ENCODE data around the gene NANS.
"Not testable (repeated sequence)": the region's sequence is repeated elsewhere in the genome, so short reads cannot be mapped to it uniquely, and the experiment has no call there.

Gene NANS, protein sequence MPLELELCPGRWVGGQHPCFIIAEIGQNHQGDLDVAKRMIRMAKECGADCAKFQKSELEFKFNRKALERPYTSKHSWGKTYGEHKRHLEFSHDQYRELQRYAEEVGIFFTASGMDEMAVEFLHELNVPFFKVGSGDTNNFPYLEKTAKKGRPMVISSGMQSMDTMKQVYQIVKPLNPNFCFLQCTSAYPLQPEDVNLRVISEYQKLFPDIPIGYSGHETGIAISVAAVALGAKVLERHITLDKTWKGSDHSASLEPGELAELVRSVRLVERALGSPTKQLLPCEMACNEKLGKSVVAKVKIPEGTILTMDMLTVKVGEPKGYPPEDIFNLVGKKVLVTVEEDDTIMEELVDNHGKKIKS
- total RNA-seq: 19.6 to 50.8 (median 38.3) reads per million in 9 experiments

DNA sequence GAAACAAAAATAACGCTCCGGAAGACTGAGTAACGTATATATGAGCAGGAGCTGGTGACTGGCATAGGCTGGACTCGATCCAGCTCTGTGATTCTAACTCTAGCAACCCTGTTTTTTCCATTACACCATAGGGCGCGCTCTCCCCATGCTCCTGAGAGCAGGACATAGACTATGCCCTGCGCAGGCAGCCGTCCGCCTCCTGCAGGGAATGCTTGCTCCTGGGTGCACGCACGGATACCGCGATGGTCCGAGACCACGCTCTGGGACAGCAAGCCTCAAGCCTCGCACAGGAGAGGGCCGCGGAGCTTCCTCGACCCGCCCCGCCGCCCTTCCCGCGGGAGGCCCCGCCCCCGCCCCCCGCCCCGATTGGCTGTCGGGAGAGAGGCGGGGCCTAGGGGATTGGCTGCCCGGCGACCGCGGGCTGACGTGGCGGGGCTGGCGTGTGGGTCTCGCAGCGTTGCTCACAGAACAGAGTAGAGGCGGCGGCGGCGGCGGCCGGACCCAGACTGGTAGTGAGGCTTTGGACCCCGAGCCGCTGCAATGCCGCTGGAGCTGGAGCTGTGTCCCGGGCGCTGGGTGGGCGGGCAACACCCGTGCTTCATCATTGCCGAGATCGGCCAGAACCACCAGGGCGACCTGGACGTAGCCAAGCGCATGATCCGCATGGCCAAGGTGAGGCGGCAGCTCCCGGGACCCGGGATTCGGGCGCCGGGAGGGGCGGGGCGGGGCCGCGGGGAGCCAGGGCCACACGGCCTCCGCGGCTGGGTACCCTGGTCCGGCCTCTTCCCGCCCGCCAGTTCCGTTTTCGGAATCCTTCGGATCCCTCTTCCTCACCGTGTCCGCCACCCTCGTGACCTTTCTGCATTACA, at the start of gene NANS:
Gene NANS (plus strand): TSS at position 464 of the 869 bp plus-strand sequence. CDS start 77 bp downstream, at position 541.
- no peaks in the 10 kb centered on the region for H3K27me3 Mint-ChIP-seq
- ATAC-seq (replicated peaks): peak; percentile 93
- H3K36me3 Mint-ChIP-seq (ENCODE audit: insufficient read depth): peaks cover 23% of the 10 kb centered on the region
- H3K9me3 Mint-ChIP-seq: no peaks in the 10 kb centered on the region
- peak within 1 kb of the TSS; percentile 89 to 93 for H3K27ac Mint-ChIP-seq
- peaks cover 10 to 11% of the 10 kb centered on the region in 2 donors for H3K4me1 Mint-ChIP-seq (ENCODE audit: low read depth in 2 of 2)
- H3K4me3 Mint-ChIP-seq: peak within 1 kb of the TSS; percentile 91 to 95
- peak; percentile 85 to 88 (median 87) for DNase-seq

DNA sequence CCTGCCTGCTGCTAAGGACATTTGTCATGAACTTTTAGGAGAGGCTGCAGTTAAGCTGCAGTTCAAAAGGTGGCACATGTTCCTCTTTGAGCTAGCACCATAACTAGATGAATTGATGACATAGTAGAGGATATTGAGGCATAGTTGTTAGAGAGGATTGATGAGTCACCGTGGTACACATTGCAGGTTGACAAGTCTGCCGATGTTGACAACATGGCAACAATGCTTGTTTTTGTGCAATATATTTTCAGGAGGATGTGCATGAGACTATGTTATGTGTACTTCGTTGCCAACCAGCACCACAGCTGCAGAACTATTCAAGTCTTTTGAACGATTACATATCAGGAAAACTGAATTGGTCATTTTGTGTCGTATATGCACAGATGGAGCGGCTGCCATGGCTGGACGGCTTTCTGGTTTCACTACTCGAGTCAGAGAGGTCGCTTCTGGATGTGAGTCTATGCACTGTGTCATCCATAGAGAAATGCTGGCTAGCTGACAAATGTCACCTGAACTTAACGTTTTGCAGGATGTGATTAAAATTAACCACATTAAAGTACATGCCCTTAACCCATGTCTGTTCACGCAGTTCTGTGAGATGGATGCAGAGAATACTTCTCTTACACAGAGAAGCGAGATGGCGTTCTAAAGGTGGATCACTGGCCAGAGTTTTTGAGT, 49.1 kb upstream of the NANS start:
- no peak overlapping the region for H3K4me3 Mint-ChIP-seq
- peak; percentile 27 for ATAC-seq (replicated peaks)
- peaks cover 7 to 14% of the 10 kb centered on the region in 2 donors for H3K4me1 Mint-ChIP-seq (ENCODE audit: low read depth in 2 of 2)
- H3K27ac Mint-ChIP-seq: peak overlapping the region in 1 of 2 donors; percentile 20
- no peak for DNase-seq
- H3K27me3 Mint-ChIP-seq: no peaks in the 10 kb centered on the region
- H3K36me3 Mint-ChIP-seq (ENCODE audit: insufficient read depth): peaks cover 76% of the 10 kb centered on the region
- H3K9me3 Mint-ChIP-seq: no peaks in the 10 kb centered on the region

DNA sequence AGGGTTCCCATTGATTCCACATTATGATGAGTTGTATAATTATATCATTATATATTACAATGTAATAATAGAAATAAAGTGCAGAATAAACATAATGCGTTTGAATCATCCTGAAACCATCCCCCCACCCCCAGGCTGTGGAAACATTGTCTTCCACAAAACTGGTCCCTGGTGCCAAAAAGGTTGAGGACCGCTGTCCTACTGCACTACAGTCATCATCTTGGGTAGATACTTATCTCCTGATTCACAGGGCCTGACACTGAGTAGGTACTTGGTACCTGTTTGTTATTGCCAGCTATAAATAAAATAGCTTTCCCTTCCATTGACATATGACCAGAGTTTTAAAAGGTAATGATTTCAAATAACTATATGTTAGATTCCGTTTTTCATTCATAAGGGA, 47.8 kb upstream of the NANS start:
- no peaks in the 10 kb centered on the region for H3K9me3 Mint-ChIP-seq
- no peak overlapping the region for H3K4me3 Mint-ChIP-seq
- H3K27ac Mint-ChIP-seq: no peak overlapping the region
- ATAC-seq (replicated peaks): no peak
- H3K27me3 Mint-ChIP-seq: no peaks in the 10 kb centered on the region
- peaks cover 7 to 13% of the 10 kb centered on the region in 2 donors for H3K4me1 Mint-ChIP-seq (ENCODE audit: low read depth in 2 of 2)
- DNase-seq: no peak
- H3K36me3 Mint-ChIP-seq (ENCODE audit: insufficient read depth): peaks cover 90% of the 10 kb centered on the region

DNA sequence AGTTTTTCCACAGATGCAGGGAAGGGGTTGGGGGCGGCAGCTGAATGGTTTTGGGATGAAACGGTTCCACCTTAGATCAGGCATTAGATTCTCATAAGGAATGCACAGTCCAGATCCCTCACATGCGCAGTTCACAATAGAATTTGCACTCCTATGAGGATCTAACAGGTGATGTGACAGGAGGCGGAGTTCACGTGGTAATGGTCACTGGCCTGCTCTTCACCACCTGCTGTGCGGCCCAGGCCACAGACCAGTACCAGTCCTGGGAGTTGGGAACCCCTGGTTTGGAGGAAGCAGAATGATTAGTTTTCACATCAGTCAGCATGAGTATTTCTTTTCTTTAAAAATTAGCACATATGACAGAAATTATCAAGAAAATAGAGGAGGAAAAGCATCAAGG, 47.1 kb upstream of the NANS start:
- Mint-ChIP-seq H3K36me3 (ENCODE audit: insufficient read depth) (peaks cover 94% of the 10 kb centered on the region), H3K27ac (peak overlapping the region in 1 of 2 donors; percentile 89), H3K4me3 (no peak overlapping the region), H3K9me3 (no peaks in the 10 kb centered on the region), H3K27me3 (no peaks in the 10 kb centered on the region), H3K4me1 (ENCODE audit: low read depth in 2 of 2) (peaks cover 7 to 10% of the 10 kb centered on the region in 2 donors)
- no peak for DNase-seq
- ATAC-seq (replicated peaks): no peak

DNA sequence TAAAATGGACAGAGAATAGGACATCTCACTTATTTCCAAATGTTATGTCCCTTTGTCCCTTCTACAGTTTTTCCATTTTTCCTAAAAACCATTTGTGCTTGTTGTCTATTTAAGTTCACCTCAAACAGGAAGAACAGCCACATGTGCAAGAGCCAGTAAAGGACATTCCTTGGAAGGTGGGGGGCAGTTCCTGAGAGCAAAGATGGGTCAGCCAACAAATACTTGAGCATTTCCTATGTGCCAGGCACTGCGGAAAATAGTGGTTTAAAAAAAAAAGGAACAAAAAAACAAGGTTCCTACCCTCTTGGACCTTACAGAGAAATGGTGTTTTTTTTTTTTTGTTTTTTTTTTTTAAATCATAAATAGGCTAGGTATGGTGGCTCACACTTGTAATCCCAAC, 46.6 kb upstream of the NANS start:
- peak overlapping the region; percentile 29 to 89 for H3K27ac Mint-ChIP-seq
- H3K4me3 Mint-ChIP-seq: no peak overlapping the region
- peaks cover 94% of the 10 kb centered on the region for H3K36me3 Mint-ChIP-seq (ENCODE audit: insufficient read depth)
- DNase-seq: no peak
- H3K9me3 Mint-ChIP-seq: no peaks in the 10 kb centered on the region
- H3K4me1 Mint-ChIP-seq (ENCODE audit: low read depth in 2 of 2): peaks cover 7 to 10% of the 10 kb centered on the region in 2 donors
- H3K27me3 Mint-ChIP-seq: no peaks in the 10 kb centered on the region
- no peak for ATAC-seq (replicated peaks)

DNA sequence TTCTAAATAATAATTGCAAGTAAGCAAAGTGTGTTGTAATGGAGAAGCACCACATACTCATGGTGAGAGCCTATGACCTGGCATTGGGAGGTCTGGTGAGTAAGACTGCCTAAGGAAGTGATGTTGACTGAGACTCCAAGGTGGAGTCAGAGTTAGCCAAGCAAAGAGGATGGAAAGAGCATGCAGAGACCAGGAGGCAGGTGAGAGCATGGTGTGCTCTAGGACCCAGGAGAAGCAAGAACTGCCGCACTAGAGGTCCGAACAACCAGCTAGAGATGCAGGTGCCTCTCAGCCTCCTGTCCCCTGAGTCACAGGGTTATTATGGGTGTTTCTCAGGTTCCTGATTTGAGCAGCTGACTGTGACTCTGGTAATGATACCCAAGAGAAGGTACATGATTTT, 46.1 kb upstream of the NANS start:
- no peak for DNase-seq
- peak overlapping the region; percentile 29 to 48 for H3K27ac Mint-ChIP-seq
- H3K9me3 Mint-ChIP-seq: no peaks in the 10 kb centered on the region
- ATAC-seq (replicated peaks): peak; percentile 46
- H3K4me3 Mint-ChIP-seq: no peak overlapping the region
- peaks cover 95% of the 10 kb centered on the region for H3K36me3 Mint-ChIP-seq (ENCODE audit: insufficient read depth)
- peaks cover 7 to 10% of the 10 kb centered on the region in 2 donors for H3K4me1 Mint-ChIP-seq (ENCODE audit: low read depth in 2 of 2)
- H3K27me3 Mint-ChIP-seq: no peaks in the 10 kb centered on the region

DNA sequence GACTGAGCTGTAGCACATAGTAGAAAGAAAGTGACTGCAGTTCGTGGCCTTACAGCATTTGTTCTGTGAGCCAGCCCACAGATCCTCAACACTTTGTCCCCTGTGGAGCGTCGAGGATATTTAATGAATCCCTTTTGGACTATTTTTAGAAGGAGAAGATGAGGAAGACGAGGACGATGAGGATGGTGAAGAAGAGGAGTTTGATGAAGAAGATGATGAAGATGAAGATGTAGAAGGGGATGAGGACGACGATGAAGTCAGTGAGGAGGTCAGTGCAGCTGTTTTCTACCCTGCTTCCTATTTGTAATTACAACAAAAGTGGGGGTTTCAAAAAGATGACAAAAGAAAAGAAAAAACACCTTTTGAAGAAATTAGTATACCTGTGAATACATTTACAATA, 45.4 kb upstream of the NANS start:
- H3K27me3 Mint-ChIP-seq: no peaks in the 10 kb centered on the region
- peaks cover 90% of the 10 kb centered on the region for H3K36me3 Mint-ChIP-seq (ENCODE audit: insufficient read depth)
- H3K4me3 Mint-ChIP-seq: no peak overlapping the region
- peak overlapping the region in 1 of 2 donors; percentile 48 for H3K27ac Mint-ChIP-seq
- no peaks in the 10 kb centered on the region for H3K9me3 Mint-ChIP-seq
- ATAC-seq (replicated peaks) (no peak), DNase-seq (no peak)
- H3K4me1 Mint-ChIP-seq (ENCODE audit: low read depth in 2 of 2): peaks cover 7 to 10% of the 10 kb centered on the region in 2 donors

DNA sequence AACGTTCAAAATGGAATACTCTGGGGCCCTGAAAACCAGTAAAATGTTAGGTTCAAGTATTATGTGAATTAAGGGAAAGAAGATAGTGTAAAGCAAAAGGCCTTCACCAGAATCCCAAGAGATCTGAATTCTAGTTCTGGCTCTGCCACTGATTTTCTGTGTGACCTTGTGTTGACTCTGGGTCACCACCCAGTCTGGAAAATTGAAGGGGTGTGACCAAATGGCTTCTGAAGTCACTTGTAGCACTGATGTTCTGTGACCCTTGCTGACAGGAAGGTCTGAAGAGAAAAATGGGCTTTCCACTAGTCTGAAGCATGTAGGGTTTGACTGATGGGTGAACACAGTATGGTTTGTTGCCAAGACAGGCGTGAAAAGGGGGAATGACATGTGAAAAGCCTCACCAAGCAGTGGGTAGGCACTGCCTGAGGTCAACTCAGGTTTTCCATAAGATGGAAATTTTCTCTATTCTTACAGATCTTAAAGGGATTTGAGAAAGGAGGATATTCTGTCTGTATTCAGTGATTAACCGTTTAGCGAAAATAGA, 40.3 kb upstream of the NANS start:
- H3K4me1 Mint-ChIP-seq (ENCODE audit: low read depth in 2 of 2): no peaks in the 10 kb centered on the region
- peak overlapping the region in 1 of 2 donors; percentile 56 for H3K27ac Mint-ChIP-seq
- peaks cover 68% of the 10 kb centered on the region for H3K36me3 Mint-ChIP-seq (ENCODE audit: insufficient read depth)
- ATAC-seq (replicated peaks): no peak
- DNase-seq: no peak
- H3K9me3 Mint-ChIP-seq: no peaks in the 10 kb centered on the region
- no peak overlapping the region for H3K4me3 Mint-ChIP-seq
- no peaks in the 10 kb centered on the region for H3K27me3 Mint-ChIP-seq

DNA sequence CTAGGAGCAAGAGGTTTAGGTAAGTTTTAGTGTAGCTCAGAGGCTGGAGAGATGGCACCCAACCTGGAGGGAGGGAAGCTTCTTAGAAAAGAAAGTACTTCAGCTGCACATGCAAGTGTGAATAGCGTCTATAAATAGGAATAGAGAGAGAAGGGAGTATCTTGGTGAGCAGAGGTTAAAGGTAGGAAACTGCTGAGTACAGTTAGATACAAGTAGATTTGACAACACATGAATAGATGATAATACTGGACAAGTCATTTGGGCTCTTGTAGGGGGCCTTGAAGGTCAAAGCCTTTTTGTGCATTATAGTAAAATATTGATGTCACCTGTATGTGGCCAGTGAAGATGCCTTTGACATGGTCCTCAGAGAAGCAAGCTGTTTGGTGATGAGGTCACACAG, 39.2 kb upstream of the NANS start:
- ATAC-seq (replicated peaks) (no peak), DNase-seq (no peak)
- H3K9me3 Mint-ChIP-seq: no peaks in the 10 kb centered on the region
- no peaks in the 10 kb centered on the region for H3K4me1 Mint-ChIP-seq (ENCODE audit: low read depth in 2 of 2)
- peak overlapping the region in 1 of 2 donors; percentile 56 for H3K27ac Mint-ChIP-seq
- no peak overlapping the region for H3K4me3 Mint-ChIP-seq
- H3K36me3 Mint-ChIP-seq (ENCODE audit: insufficient read depth): peaks cover 57% of the 10 kb centered on the region
- no peaks in the 10 kb centered on the region for H3K27me3 Mint-ChIP-seq

DNA sequence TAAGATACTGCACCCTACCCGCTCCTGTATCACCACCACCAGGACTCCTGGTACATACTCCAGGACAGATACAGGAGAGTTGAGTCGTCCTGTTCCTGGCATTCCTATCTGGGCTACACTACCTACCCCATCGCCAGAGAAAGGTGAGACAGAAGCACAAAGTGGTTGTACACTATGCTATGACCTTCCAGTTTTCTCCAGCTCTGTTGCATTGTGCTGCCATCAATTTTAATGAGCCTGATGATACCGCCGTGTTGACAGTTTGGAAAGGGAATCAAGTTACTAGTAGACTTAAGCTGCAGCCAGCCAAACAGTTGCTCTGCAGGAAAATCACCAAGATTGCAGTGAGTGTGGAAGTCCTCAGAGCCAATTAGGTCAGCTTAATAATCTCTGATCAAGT, 38.2 kb upstream of the NANS start:
- no peaks in the 10 kb centered on the region for H3K4me1 Mint-ChIP-seq (ENCODE audit: low read depth in 2 of 2)
- H3K27ac Mint-ChIP-seq: no peak overlapping the region
- no peak overlapping the region for H3K4me3 Mint-ChIP-seq
- H3K36me3 Mint-ChIP-seq (ENCODE audit: insufficient read depth): peaks cover 47% of the 10 kb centered on the region
- H3K9me3 Mint-ChIP-seq: no peaks in the 10 kb centered on the region
- ATAC-seq (replicated peaks): no peak
- DNase-seq: no peak
- no peaks in the 10 kb centered on the region for H3K27me3 Mint-ChIP-seq

DNA sequence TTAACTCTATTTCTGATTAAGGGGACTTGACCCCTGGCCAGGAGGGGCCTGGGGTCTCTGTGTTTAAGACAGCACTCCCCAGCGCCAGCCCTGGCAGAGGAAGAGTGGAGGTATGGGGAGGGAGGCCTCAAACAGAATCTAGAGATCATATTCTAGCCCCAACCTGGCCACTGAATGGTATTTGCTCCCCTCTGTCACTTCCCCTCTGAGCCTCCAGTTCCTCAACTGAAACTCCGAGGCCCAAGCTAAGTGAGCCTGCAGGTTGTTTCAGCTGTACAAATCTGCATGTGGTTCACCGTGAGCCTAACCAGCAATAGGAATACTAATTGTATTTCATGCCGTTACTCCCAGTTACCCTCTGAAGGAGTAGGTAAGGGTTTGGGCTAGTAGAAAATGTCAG, 37.4 kb upstream of the NANS start:
- DNase-seq: no peak
- H3K4me3 Mint-ChIP-seq: no peak overlapping the region
- H3K27ac Mint-ChIP-seq: peak overlapping the region in 1 of 2 donors; percentile 67
- no peak for ATAC-seq (replicated peaks)
- peaks cover 40% of the 10 kb centered on the region for H3K36me3 Mint-ChIP-seq (ENCODE audit: insufficient read depth)
- no peaks in the 10 kb centered on the region for H3K9me3 Mint-ChIP-seq
- no peaks in the 10 kb centered on the region for H3K4me1 Mint-ChIP-seq (ENCODE audit: low read depth in 2 of 2)
- no peaks in the 10 kb centered on the region for H3K27me3 Mint-ChIP-seq

DNA sequence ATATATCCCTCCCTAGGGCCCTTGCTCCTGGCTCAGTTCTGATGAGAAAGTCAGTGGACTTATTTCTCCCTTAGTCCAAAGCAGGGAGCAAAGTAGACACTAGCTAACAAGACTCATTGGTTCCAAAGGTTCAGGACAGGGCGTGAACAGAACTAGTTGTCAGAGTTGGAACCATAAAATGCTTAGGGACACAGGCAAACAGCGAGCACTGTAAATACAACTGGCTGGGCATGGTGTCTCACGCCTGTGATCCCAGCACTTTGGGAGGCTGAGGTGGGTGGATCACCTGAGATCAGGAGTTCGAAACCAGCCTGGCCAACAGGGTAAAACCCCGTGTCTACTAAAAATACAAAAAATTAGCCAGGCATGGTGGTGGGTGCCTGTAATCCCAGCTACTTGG, 36.7 kb upstream of the NANS start:
- ATAC-seq (replicated peaks); DNase-seq; H3K4me3 Mint-ChIP-seq; H3K27me3 Mint-ChIP-seq; H3K4me1 Mint-ChIP-seq (ENCODE audit: low read depth in 2 of 2); H3K9me3 Mint-ChIP-seq: not testable (repeated sequence)
- Mint-ChIP-seq H3K27ac (peak overlapping the region in 1 of 2 donors; percentile 67), H3K36me3 (ENCODE audit: insufficient read depth) (peaks cover 32% of the 10 kb centered on the region)

All from effector memory CD8-positive, alpha-beta T cell (primary cell).